PC-9 (cell line): ENCODE data around the gene PET100. TPM values are rescaled to one million over a fixed set of nuclear protein-coding genes. Genes with fewer than 3 reads are reported as not detected.

Source experiments
- BruUV-seq: library from RNA; stranded (reverse); fragments of 400-500 nt; replicated peaks from 2 replicates; lab custom pipeline; 2021; lab: Mats Ljungman, UMichigan
- CTCF ChIA-PET: fragments of 300-600 bp; sonication (Branson Sonifier 250); formaldehyde crosslinking; loops from one replicate; lab custom pipeline; 2022; ENCODE audit warnings: antibody characterized with exemption; lab: Charles Lee
- POLR2A ChIA-PET: fragments of 300-600 bp; sonication (Branson Sonifier 250); formaldehyde crosslinking; loops from one replicate; lab custom pipeline; 2022; ENCODE audit warnings: antibody characterized with exemption; ENCODE audit not compliant: unreplicated experiment; lab: Charles Lee
- DNase-seq, 2 experiments: peaks; one replicate each; pipeline versions ENCODE4 v3.0.0 to v3.0.0-alpha.2; 2015 to 2022; ENCODE audit warnings: mixed read lengths in 1 of 2
- H2AFZ ChIP-seq: fragments of 200-600 bp; sonication (generic); 2 replicates; pipeline ENCODE4 v1.8.1; 2017; ENCODE audit warnings: antibody characterized with exemption
- H3F3A ChIP-seq: fragments of 200-600 bp; sonication (generic); 2 replicates; pipeline ENCODE4 v1.8.1; 2017; ENCODE audit warnings: antibody characterized with exemption, mild to moderate bottlenecking, low read depth; ENCODE audit not compliant: insufficient read depth
- H3K27ac ChIP-seq: fragments of 200-600 bp; sonication (generic); 2 replicates; pipeline ENCODE4 v1.6.1; 2016; ENCODE audit warnings: mixed run types
- H3K27me3 ChIP-seq: fragments of 200-600 bp; sonication (generic); 2 replicates; pipeline ENCODE4 v1.6.1; 2016; ENCODE audit warnings: low read depth, mixed run types; ENCODE audit not compliant: insufficient read depth
- H3K36me3 ChIP-seq: fragments of 200-600 bp; sonication (generic); 2 replicates; pipeline ENCODE4 v1.6.1; 2016; ENCODE audit warnings: low read depth, mixed run types
- H3K4me1 ChIP-seq: fragments of 200-600 bp; sonication (generic); replicated peaks from 2 replicates; pipeline ENCODE4 v1.6.1; 2016; ENCODE audit warnings: mixed run types; ENCODE audit not compliant: insufficient read depth
- H3K4me2 ChIP-seq: fragments of 200-600 bp; sonication (generic); 2 replicates; pipeline ENCODE4 v1.6.1; 2017; ENCODE audit warnings: mixed run types
- H3K4me3 ChIP-seq: fragments of 200-600 bp; sonication (generic); 2 replicates; pipeline ENCODE4 v1.6.1; 2016; ENCODE audit warnings: mixed run types
- H3K79me2 ChIP-seq: fragments of 200-600 bp; sonication (generic); 2 replicates; pipeline ENCODE4 v1.6.1; 2017; ENCODE audit warnings: low read depth, mixed run types
- H3K9me2 ChIP-seq: fragments of 200-600 bp; sonication (generic); 2 replicates; pipeline ENCODE4 v1.8.1; 2017; ENCODE audit warnings: mild to moderate bottlenecking; ENCODE audit not compliant: insufficient read depth
- H3K9me3 ChIP-seq: fragments of 200-600 bp; sonication (generic); 2 replicates; pipeline ENCODE4 v1.8.1; 2016; ENCODE audit warnings: low read depth; ENCODE audit not compliant: insufficient read depth
- H4K20me1 ChIP-seq: fragments of 200-600 bp; sonication (generic); 2 replicates; pipeline ENCODE4 v1.8.1; 2017; ENCODE audit not compliant: insufficient read depth
- CTCF ChIP-seq: fragments of 200-600 bp; sonication (generic); conservative IDR thresholded peaks from 2 replicates; pipeline ENCODE4 v1.6.1; 2017; ENCODE audit warnings: mixed run types, antibody characterized with exemption, mild to moderate bottlenecking, moderate library complexity
- EZH2 ChIP-seq: fragments of 200-600 bp; sonication (generic); IDR thresholded peaks from 2 replicates; pipeline ENCODE4 v1.8.0; 2017; ENCODE audit warnings: antibody characterized with exemption, low read depth
- intact Hi-C: fragments of 100-400 bp; cut with micrococcal nuclease; formaldehyde crosslinking; loops from one replicate; pipeline ENCODE4 v1.10.0; 2022; ENCODE audit not compliant: unreplicated experiment
- total RNA-seq: library from RNA; stranded (reverse); gene quantifications from 2 replicates; pipeline ENCODE4 v1.2.3, GENCODE V29; 2021

The PET100 gene
- total RNA-seq, 1 experiment from 2014 or later, result 149 TPM

- POLR2A ChIA-PET, result interaction anchor here (0.5 kb wide), 1 partner anchor 1253 kb away, joined by 15 read pairs; no protein-coding TSS in a partner anchor
- Histone ChIP-seq H3K9me2 (no peaks in the 10 kb centered on the region), H3K4me1 (peaks cover 30% of the 10 kb centered on the region), H3K27me3 (no peaks in the 10 kb centered on the region), H2AFZ (no peak overlapping the region), H3K4me2 (peak overlapping the region; percentile 71; the same call in 1 of the 2 replicates), H3F3A (peaks cover 31% of the 10 kb centered on the region), H3K4me3 (no peak overlapping the region), H4K20me1 (no peaks in the 10 kb centered on the region), H3K36me3 (peaks cover 11% of the 10 kb centered on the region; the same call in 1 of the 2 replicates), H3K27ac (peak overlapping the region; percentile 81), H3K9me3 (no peaks in the 10 kb centered on the region), H3K79me2 (no peaks in the 10 kb centered on the region)
- intact Hi-C loops, result loop anchor here (2.0 kb wide), 2 partner anchors 49 to 61 kb away; no protein-coding TSS in a partner anchor
- no peak for TF ChIP-seq EZH2
- TF ChIP-seq CTCF, result no peak
- no peak for DNase-seq
- CTCF ChIA-PET, result interaction anchor here (2.0 kb wide), 1 partner anchor 49 kb away, joined by 10 read pairs; no protein-coding TSS in a partner anchor
- no TSS peak for BruUV-seq
Observed at GRCh38 chr19:7617735-7618134, 11.9 kb upstream of the PET100 start.

DNA sequence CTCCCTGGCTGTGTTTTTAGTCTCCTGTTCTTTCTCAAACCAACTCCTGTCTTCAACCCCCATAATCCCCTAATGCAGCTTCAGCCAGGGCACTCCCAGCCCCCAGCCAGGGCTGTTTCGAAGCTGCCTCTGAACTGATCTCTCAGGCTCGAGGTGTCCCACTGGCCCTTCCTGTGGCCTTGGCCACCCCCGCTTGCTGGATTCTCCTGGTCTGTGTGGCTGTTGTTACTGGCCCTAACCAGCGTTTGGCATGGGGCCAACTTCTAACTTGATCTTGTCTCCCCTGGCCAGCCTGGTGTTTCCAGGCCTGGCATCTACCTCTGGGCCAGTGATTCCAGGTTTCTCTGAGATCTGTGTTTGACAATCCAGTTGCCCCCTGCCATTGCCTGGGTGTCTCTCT, 11.2 kb upstream of the PET100 start:
- Histone ChIP-seq H3K36me3 (peaks cover 15% of the 10 kb centered on the region; the same call in 1 of the 2 replicates), H3K4me3 (peak overlapping the region; percentile 12; the same call in 1 of the 2 replicates), H2AFZ (no peak overlapping the region), H3K27ac (peak overlapping the region; percentile 81), H3K4me1 (peaks cover 30% of the 10 kb centered on the region), H3K9me3 (no peaks in the 10 kb centered on the region), H3K4me2 (peak overlapping the region; percentile 71), H3F3A (peaks cover 31% of the 10 kb centered on the region), H3K79me2 (no peaks in the 10 kb centered on the region), H3K27me3 (no peaks in the 10 kb centered on the region), H3K9me2 (no peaks in the 10 kb centered on the region), H4K20me1 (no peaks in the 10 kb centered on the region)
- no TSS peak for BruUV-seq
- POLR2A ChIA-PET, result interaction anchor here (0.6 kb wide), 1 partner anchor 531 kb away, joined by 8 read pairs; no protein-coding TSS in a partner anchor
- CTCF ChIA-PET, result interaction anchor here (0.6 to 2.0 kb wide), 2 partner anchors 36 to 50 kb away, joined by 6 to 10 read pairs; no protein-coding TSS in a partner anchor
- TF ChIP-seq EZH2 (no peak), CTCF (no peak)
- intact Hi-C loops, result loop anchor here (2.0 kb wide), 2 partner anchors 50 to 60 kb away; no protein-coding TSS in a partner anchor
- DNase-seq, result peak; percentile 54 to 68

DNA sequence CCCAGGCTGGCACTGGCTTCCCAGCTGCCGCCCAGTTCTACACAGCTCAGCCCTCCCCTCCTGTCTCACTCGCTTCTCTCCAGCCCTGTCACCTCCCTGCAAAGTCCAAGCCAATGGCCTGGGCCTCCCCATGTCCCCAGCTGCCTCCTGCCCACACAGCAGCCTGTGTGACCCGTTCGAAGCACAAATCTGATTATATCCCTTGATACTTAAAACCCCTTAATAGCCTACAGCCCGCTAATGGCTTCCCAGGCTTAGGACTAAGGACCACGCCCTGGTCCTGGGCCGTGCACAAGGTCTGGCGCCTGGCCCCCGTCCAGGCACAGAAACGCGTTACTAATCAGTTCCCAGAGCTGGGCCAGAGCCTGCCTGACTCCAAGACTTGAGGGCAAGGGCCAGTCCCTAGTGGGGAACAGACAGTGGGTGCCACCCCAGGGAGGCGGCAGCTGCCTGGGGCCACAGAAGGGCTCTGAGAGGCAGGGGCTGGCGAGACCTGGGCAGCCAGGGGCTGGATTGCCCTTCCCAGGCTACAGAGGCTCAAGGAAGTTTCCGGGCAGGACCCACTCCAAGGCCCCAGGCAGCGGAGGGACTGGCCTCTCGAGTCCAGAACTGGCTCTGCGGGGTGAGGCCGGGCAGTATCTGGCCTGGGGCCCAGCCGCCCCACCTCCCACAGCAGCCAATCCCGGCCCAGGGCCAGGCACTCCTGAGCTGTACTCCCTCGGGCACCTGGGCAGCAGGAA, 10.7 kb upstream of the PET100 start:
- Histone ChIP-seq H4K20me1 (no peaks in the 10 kb centered on the region), H3K9me3 (no peaks in the 10 kb centered on the region), H3K36me3 (peaks cover 15% of the 10 kb centered on the region; the same call in 1 of the 2 replicates), H3K27ac (peak overlapping the region; percentile 81), H3K27me3 (no peaks in the 10 kb centered on the region), H3K9me2 (no peaks in the 10 kb centered on the region), H3K4me2 (peak overlapping the region; percentile 71), H3K79me2 (no peaks in the 10 kb centered on the region), H2AFZ (no peak overlapping the region), H3F3A (peaks cover 31% of the 10 kb centered on the region), H3K4me3 (peak overlapping the region; percentile 12; the same call in 1 of the 2 replicates), H3K4me1 (peaks cover 30% of the 10 kb centered on the region)
- intact Hi-C loops, result loop anchor here (1.0 to 2.0 kb wide), 3 partner anchors 10 to 60 kb away; partner anchors contain the start of genes PET100 and XAB2
- ChIA-PET CTCF (interaction anchor here (0.5 to 2.0 kb wide), 5 partner anchors 11 to 467 kb away, joined by 3 to 10 read pairs (median 4); partner anchors contain the start of genes PET100, TRAPPC5 and XAB2), POLR2A (interaction anchor here (0.5 to 0.8 kb wide), 9 partner anchors 10 to 841 kb away, joined by 3 to 10 read pairs (median 4); partner anchors contain the start of genes PET100, TIMM44 and XAB2)
- no peak for TF ChIP-seq EZH2
- no peak for TF ChIP-seq CTCF
- no TSS peak for BruUV-seq
- peak; percentile 93 to 97 for DNase-seq
